Esophagus squamous epithelium (tissue), 4 donors: ENCODE measurements around the gene ASTN2.

Source experiments
- CTCF ChIP-seq, 6 experiments: fragments of 450-650 bp in 4 of 6; fragments of 200-600 bp in 2 of 6; sonication (generic) in 2 of 6; IDR thresholded peaks; one replicate each; pipeline ENCODE4 v1.5.1; 2016 to 2019; ENCODE audit warnings: antibody characterized with exemption in 6 of 6, mild to moderate bottlenecking in 4 of 6, moderate library complexity in 4 of 6
- POLR2A ChIP-seq, 4 donors: fragments of 450-650 bp; IDR thresholded peaks; one replicate each; pipeline ENCODE4 v1.6.1; 2017; ENCODE audit warnings: antibody characterized with exemption in 4 of 4, mild to moderate bottlenecking in 4 of 4, moderate library complexity in 3 of 4

- TF ChIP-seq POLR2A (IDR thresholded peaks at IDR 0.05) (no peak), CTCF (IDR thresholded peaks at IDR 0.05) (no peak)
These were observed 601.9 kb downstream of the ASTN2 start for GRCh38 chr9:116813031-116813300.
